ENCODE measurements around the gene SLC35D1. TPM values are rescaled to one million over a fixed set of nuclear protein-coding genes. Genes with fewer than 3 reads are reported as not detected.
A peak's percentile ranks its signal among the peaks of the same experiment; 100 is the strongest.

Gene SLC35D1
- total RNA-seq, 2 experiments from 2014 or later = 10.8 to 13.1 TPM

GRCh38 chr1:66996018-66996682 is 57.8 kb downstream of the SLC35D1 start:
- peak overlapping the region; percentile 37 for H3K4me2 ChIP-seq (ENCODE audit: low read length)
- POLR2A ChIA-PET = interaction anchor here (0.6 to 1.9 kb wide), 10 partner anchors 10 to 238 kb away, joined by 3 to 8 read pairs (median 3); partner anchors contain the start of genes DNAI4 and MIER1

GRCh38 chr1:66993076-66993475 is 60.9 kb downstream of the SLC35D1 start:
- H3K4me2 ChIP-seq (ENCODE audit: low read length) = no peak overlapping the region
- TF ChIP-seq EZH2phosphoT487 (IDR thresholded peaks at IDR 0.05; ENCODE audit: borderline replicate concordance, low read depth, low read length) (no peak), CTCF (conservative IDR thresholded peaks at IDR 0.05; ENCODE audit: low read length) (no peak)
- BruUV-seq (replicated peaks) = no TSS peak
- no peak for DNase-seq (ENCODE audit: low spot score)
- H3K27ac ChIP-seq (ENCODE audit: low read depth, low read length, poor library complexity, severe bottlenecking) = no peak overlapping the region
- H3K79me2 ChIP-seq (ENCODE audit: insufficient read depth, low read depth, low read length) = no peaks in the 10 kb centered on the region
- H3K9me3 ChIP-seq (ENCODE audit: low read length) = no peaks in the 10 kb centered on the region
- CTCF ChIA-PET (ENCODE audit: unreplicated experiment) = no interaction called here
- no peak overlapping the region for H3K4me3 ChIP-seq (ENCODE audit: low read depth, low read length, poor library complexity, severe bottlenecking)
- H4K20me1 ChIP-seq (ENCODE audit: insufficient read depth, low read length) = no peaks in the 10 kb centered on the region
- peaks cover 46% of the 10 kb centered on the region for H3K36me3 ChIP-seq (ENCODE audit: insufficient read depth, low read length)
- intact Hi-C loops (cut with micrococcal nuclease; ENCODE audit: unreplicated experiment) = no loop called here
- H3K4me1 ChIP-seq (ENCODE audit: insufficient read depth, low read length, poor library complexity, severe bottlenecking) = peaks cover 20% of the 10 kb centered on the region
- POLR2A ChIA-PET = no interaction called here
- H2AFZ ChIP-seq (ENCODE audit: low read length) = no peak overlapping the region
- H3K9me2 ChIP-seq (ENCODE audit: insufficient read depth, low read length) = no peaks in the 10 kb centered on the region

More at GRCh38 chr1:66996018-66996682, 57.8 kb downstream of the SLC35D1 start:
- Histone ChIP-seq H3K27ac (ENCODE audit: low read depth, low read length, poor library complexity, severe bottlenecking) (no peak overlapping the region), H3K4me1 (ENCODE audit: insufficient read depth, low read length, poor library complexity, severe bottlenecking) (peaks cover 26% of the 10 kb centered on the region), H3K9me2 (ENCODE audit: insufficient read depth, low read length) (peaks cover 5% of the 10 kb centered on the region; the same call in 1 of the 2 replicates), H3K9me3 (ENCODE audit: low read length) (no peaks in the 10 kb centered on the region), H2AFZ (ENCODE audit: low read length) (peak overlapping the region; percentile 16; the same call in 1 of the 2 replicates), H3K36me3 (ENCODE audit: insufficient read depth, low read length) (peaks cover 30% of the 10 kb centered on the region), H4K20me1 (ENCODE audit: insufficient read depth, low read length) (no peaks in the 10 kb centered on the region), H3K4me3 (ENCODE audit: low read depth, low read length, poor library complexity, severe bottlenecking) (no peak overlapping the region), H3K79me2 (ENCODE audit: insufficient read depth, low read depth, low read length) (no peaks in the 10 kb centered on the region)
- BruUV-seq (replicated peaks) = no TSS peak
- TF ChIP-seq CTCF (conservative IDR thresholded peaks at IDR 0.05; ENCODE audit: low read length) (peak; percentile 97), EZH2phosphoT487 (IDR thresholded peaks at IDR 0.05; ENCODE audit: borderline replicate concordance, low read depth, low read length) (no peak)
- CTCF ChIA-PET (ENCODE audit: unreplicated experiment) = interaction anchor here (0.7 to 2.6 kb wide), 3 partner anchors 34 to 153 kb away, joined by 3 to 20 read pairs (median 5); no protein-coding TSS in a partner anchor
- intact Hi-C loops (cut with micrococcal nuclease; ENCODE audit: unreplicated experiment) = loop anchor here (1.0 to 2.0 kb wide), 4 partner anchors 59 to 231 kb away; partner anchors contain the start of gene SLC35D1
- DNase-seq (ENCODE audit: low spot score) = peak; percentile 85

- Histone ChIP-seq H3K4me3 (ENCODE audit: low read depth, low read length, poor library complexity, severe bottlenecking) (no peak overlapping the region), H4K20me1 (ENCODE audit: insufficient read depth, low read length) (no peaks in the 10 kb centered on the region), H2AFZ (ENCODE audit: low read length) (no peak overlapping the region), H3K4me2 (ENCODE audit: low read length) (no peak overlapping the region), H3K79me2 (ENCODE audit: insufficient read depth, low read depth, low read length) (peaks cover 18% of the 10 kb centered on the region; the same call in 1 of the 2 replicates), H3K4me1 (ENCODE audit: insufficient read depth, low read length, poor library complexity, severe bottlenecking) (peaks cover 46% of the 10 kb centered on the region), H3K9me3 (ENCODE audit: low read length) (no peaks in the 10 kb centered on the region; the same call in 1 of the 2 replicates), H3K9me2 (ENCODE audit: insufficient read depth, low read length) (no peaks in the 10 kb centered on the region), H3K27ac (ENCODE audit: low read depth, low read length, poor library complexity, severe bottlenecking) (no peak overlapping the region), H3K36me3 (ENCODE audit: insufficient read depth, low read length) (peaks cover 99% of the 10 kb centered on the region)
- no peak for DNase-seq (ENCODE audit: low spot score)
- CTCF ChIA-PET (ENCODE audit: unreplicated experiment) = no interaction called here
- POLR2A ChIA-PET = interaction anchor here (0.6 to 1.3 kb wide), 8 partner anchors 10 to 456 kb away, joined by 3 to 7 read pairs (median 3); no protein-coding TSS in a partner anchor
- no peak for TF ChIP-seq EZH2phosphoT487 (IDR thresholded peaks at IDR 0.05; ENCODE audit: borderline replicate concordance, low read depth, low read length)
- TF ChIP-seq CTCF (conservative IDR thresholded peaks at IDR 0.05; ENCODE audit: low read length) = no peak
- BruUV-seq (replicated peaks) = no TSS peak
- intact Hi-C loops (cut with micrococcal nuclease; ENCODE audit: unreplicated experiment) = no loop called here
These were observed 68.1 kb downstream of the SLC35D1 start for GRCh38 chr1:66985835-66986234.
